CD8-positive, alpha-beta memory T cell (primary cell): ENCODE measurements around the gene HIBCH. TPM values are rescaled to one million over a fixed set of nuclear protein-coding genes. Genes with fewer than 3 reads are reported as not detected.

Experiments
- CTCF ChIA-PET: fragments of 350-600 bp; sonication (Branson Sonifier 250); formaldehyde crosslinking; loops from one replicate; lab custom pipeline; 2021; ENCODE audit warnings: antibody characterized with exemption; lab: Charles Lee
- POLR2A ChIA-PET: fragments of 350-600 bp; sonication (Branson Sonifier 250); formaldehyde crosslinking; loops from one replicate; lab custom pipeline; 2021; ENCODE audit warnings: antibody characterized with exemption; lab: Charles Lee
- DNase-seq, 5 donors: peaks; one replicate each; pipeline versions ENCODE4 v3.0.0 to v3.0.0-alpha.2; 2020 to 2022; ENCODE audit warnings: mixed read lengths in 1 of 5
- H3K27ac ChIP-seq: one replicate; pipeline ENCODE4 v1.7.0; 2013; ENCODE audit warnings: low read depth, mild to moderate bottlenecking, low read length, moderate library complexity
- H3K27me3 ChIP-seq: 2 replicates; pipeline ENCODE4 v1.7.0; 2013; ENCODE audit warnings: low read length, mild to moderate bottlenecking; ENCODE audit not compliant: insufficient read depth, poor library complexity, severe bottlenecking
- H3K36me3 ChIP-seq: 2 replicates; pipeline ENCODE4 v1.7.0; 2013; ENCODE audit warnings: mild to moderate bottlenecking, low read length, moderate library complexity; ENCODE audit not compliant: insufficient read depth
- H3K4me1 ChIP-seq: 2 replicates; pipeline ENCODE4 v1.7.0; 2013; ENCODE audit warnings: mild to moderate bottlenecking, low read length, moderate library complexity; ENCODE audit not compliant: insufficient read depth
- H3K4me3 ChIP-seq: 2 replicates; pipeline ENCODE4 v1.7.0; 2013; ENCODE audit warnings: mild to moderate bottlenecking, low read length
- H3K9me3 ChIP-seq: 2 replicates; pipeline ENCODE4 v1.7.0; 2013; ENCODE audit warnings: mild to moderate bottlenecking, low read length
- H3K27ac Mint-ChIP-seq, 8 donors: one replicate each; pipeline ENCODE4 v1.8.0; 2020 to 2021; ENCODE audit warnings: mixed read lengths in 8 of 8, mild to moderate bottlenecking in 6 of 8, inconsistent platforms in 3 of 8, moderate library complexity in 3 of 8
- H3K27me3 Mint-ChIP-seq, 2 donors: one replicate each; pipeline ENCODE4 v1.8.0; 2020 to 2021; ENCODE audit warnings: mixed read lengths in 2 of 2, mild to moderate bottlenecking in 1 of 2, moderate library complexity in 1 of 2
- H3K36me3 Mint-ChIP-seq, 3 donors: one replicate each; pipeline ENCODE4 v1.8.0; 2020 to 2021; ENCODE audit warnings: mixed read lengths in 3 of 3, inconsistent platforms in 1 of 3, mild to moderate bottlenecking in 1 of 3
- H3K4me1 Mint-ChIP-seq, 3 donors: one replicate each; pipeline ENCODE4 v1.8.0; 2020 to 2021; ENCODE audit warnings: mixed read lengths in 3 of 3, inconsistent platforms in 1 of 3, mild to moderate bottlenecking in 1 of 3
- H3K4me3 Mint-ChIP-seq, 7 donors: one replicate each; pipeline ENCODE4 v1.8.0; 2020 to 2021; ENCODE audit warnings: mixed read lengths in 7 of 7, mild to moderate bottlenecking in 6 of 7, moderate library complexity in 4 of 7, inconsistent platforms in 2 of 7
- H3K9me3 Mint-ChIP-seq, 5 donors: one replicate each; pipeline ENCODE4 v1.8.0; 2020 to 2022; ENCODE audit warnings: mixed read lengths in 5 of 5, mild to moderate bottlenecking in 3 of 5, moderate library complexity in 2 of 5, inconsistent platforms in 1 of 5
- polyA plus RNA-seq: library from polyadenylated mRNA; unstranded; fragments of 300-500 nt; fragmentation: Illumina TruSeq; gene quantifications from one replicate; pipeline ENCODE4 v1.2.3, GENCODE V29; 2021
- total RNA-seq, 2 experiments: library from RNA; stranded (reverse); gene quantifications; one replicate each; pipeline ENCODE4 v1.2.3, GENCODE V29; 2021

The HIBCH gene, protein sequence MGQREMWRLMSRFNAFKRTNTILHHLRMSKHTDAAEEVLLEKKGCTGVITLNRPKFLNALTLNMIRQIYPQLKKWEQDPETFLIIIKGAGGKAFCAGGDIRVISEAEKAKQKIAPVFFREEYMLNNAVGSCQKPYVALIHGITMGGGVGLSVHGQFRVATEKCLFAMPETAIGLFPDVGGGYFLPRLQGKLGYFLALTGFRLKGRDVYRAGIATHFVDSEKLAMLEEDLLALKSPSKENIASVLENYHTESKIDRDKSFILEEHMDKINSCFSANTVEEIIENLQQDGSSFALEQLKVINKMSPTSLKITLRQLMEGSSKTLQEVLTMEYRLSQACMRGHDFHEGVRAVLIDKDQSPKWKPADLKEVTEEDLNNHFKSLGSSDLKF
- total RNA-seq (10 to 100 TPM; 30.8 to 32.2 TPM), polyA plus RNA-seq (20.3 TPM)

- peaks cover 0 to 8% (median 4%) of the 10 kb centered on the region in 3 donors for H3K36me3 Mint-ChIP-seq
- H3K9me3 Mint-ChIP-seq = no peaks in the 10 kb centered on the region
- H3K4me3 Mint-ChIP-seq = peak within 1 kb of the TSS; percentile 96 to 100 (median 98)
- no peaks in the 10 kb centered on the region for H3K27me3 ChIP-seq
- ChIA-PET POLR2A (interaction anchor here (1.2 kb wide), 2 partner anchors 10 to 24 kb away, joined by 3 to 6 read pairs; no protein-coding TSS in a partner anchor), CTCF (interaction anchor here (0.8 to 2.3 kb wide), 10 partner anchors 10 to 47 kb away, joined by 3 to 8 read pairs (median 4); partner anchors contain the start of gene INPP1)
- peak within 1 kb of the TSS; percentile 76 for H3K4me3 ChIP-seq
- peak within 1 kb of the TSS; percentile 88 to 100 (median 98) for H3K27ac Mint-ChIP-seq
- no peaks in the 10 kb centered on the region for H3K9me3 ChIP-seq
- H3K27me3 Mint-ChIP-seq = no peaks in the 10 kb centered on the region
- peak; percentile 72 to 87 (median 81) for DNase-seq
- H3K4me1 Mint-ChIP-seq = peaks cover 44 to 61% (median 59%) of the 10 kb centered on the region in 3 donors
- H3K4me1 ChIP-seq = peaks cover 30% of the 10 kb centered on the region
- H3K27ac ChIP-seq = peak within 1 kb of the TSS; percentile 67
- no peaks in the 10 kb centered on the region for H3K36me3 ChIP-seq
Observed at GRCh38 chr2:190319555-190320498, at the start of gene HIBCH. TSS of gene HIBCH (minus strand) at chr2:190319826. CDS start at chr2:190319750, 76 bp downstream.

- ChIA-PET POLR2A (no interaction called here), CTCF (interaction anchor here (1.0 kb wide), 1 partner anchor 48 kb away, joined by 4 read pairs; the partner anchor contains the start of gene HIBCH)
- H3K9me3 Mint-ChIP-seq = no peaks in the 10 kb centered on the region
- H3K4me3 Mint-ChIP-seq = no peak overlapping the region
- H3K36me3 Mint-ChIP-seq = peaks cover 4 to 44% (median 14%) of the 10 kb centered on the region in 3 donors
- Histone ChIP-seq H3K36me3 (no peaks in the 10 kb centered on the region), H3K9me3 (no peaks in the 10 kb centered on the region), H3K4me3 (no peak overlapping the region), H3K27me3 (no peaks in the 10 kb centered on the region), H3K27ac (no peak overlapping the region), H3K4me1 (no peaks in the 10 kb centered on the region)
- H3K27me3 Mint-ChIP-seq = no peaks in the 10 kb centered on the region
- no peak overlapping the region for H3K27ac Mint-ChIP-seq
- no peak for DNase-seq
- peaks cover 7 to 18% (median 13%) of the 10 kb centered on the region in 3 donors for H3K4me1 Mint-ChIP-seq
Observed at GRCh38 chr2:190367091-190367490, 47.5 kb upstream of the HIBCH start.

DNA sequence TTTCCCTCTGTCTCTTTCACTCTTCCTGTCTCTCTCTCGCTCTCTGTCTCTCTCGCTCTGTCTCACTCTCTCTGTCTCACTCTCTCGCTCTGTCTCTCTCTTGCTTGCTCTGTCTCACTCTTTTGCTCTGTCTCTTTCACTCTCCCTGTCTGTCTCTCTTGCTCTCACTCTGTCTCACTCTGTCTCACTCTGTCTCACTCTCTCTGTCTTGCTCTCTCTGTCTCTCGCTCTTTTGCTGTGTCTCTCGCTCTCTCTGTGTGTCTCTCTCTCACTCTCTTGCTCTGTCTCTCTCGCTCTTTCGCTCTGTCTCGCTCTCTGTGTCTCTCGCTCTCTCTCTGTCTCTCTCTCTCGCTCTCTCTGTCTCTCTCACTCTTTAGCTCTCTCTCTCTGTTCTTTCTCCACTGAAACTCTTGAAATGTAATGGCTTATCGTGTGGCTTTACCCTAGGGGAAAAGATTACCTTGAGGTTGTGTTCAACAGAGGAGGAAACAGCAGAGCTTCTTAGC is 46.7 kb upstream of the HIBCH start:
- H3K27ac Mint-ChIP-seq = no peak overlapping the region
- H3K4me3 Mint-ChIP-seq = no peak overlapping the region
- no peaks in the 10 kb centered on the region for H3K36me3 ChIP-seq
- H3K27ac ChIP-seq = no peak overlapping the region
- no peaks in the 10 kb centered on the region for H3K27me3 ChIP-seq
- H3K27me3 Mint-ChIP-seq = no peaks in the 10 kb centered on the region
- ChIA-PET POLR2A (no interaction called here), CTCF (no interaction called here)
- no peaks in the 10 kb centered on the region for H3K9me3 ChIP-seq
- peaks cover 12 to 21% (median 19%) of the 10 kb centered on the region in 3 donors for H3K4me1 Mint-ChIP-seq
- peaks cover 5% of the 10 kb centered on the region for H3K4me1 ChIP-seq
- no peak for DNase-seq
- H3K36me3 Mint-ChIP-seq = peaks cover 4 to 45% (median 14%) of the 10 kb centered on the region in 3 donors
- no peaks in the 10 kb centered on the region for H3K9me3 Mint-ChIP-seq
- no peak overlapping the region for H3K4me3 ChIP-seq

DNA sequence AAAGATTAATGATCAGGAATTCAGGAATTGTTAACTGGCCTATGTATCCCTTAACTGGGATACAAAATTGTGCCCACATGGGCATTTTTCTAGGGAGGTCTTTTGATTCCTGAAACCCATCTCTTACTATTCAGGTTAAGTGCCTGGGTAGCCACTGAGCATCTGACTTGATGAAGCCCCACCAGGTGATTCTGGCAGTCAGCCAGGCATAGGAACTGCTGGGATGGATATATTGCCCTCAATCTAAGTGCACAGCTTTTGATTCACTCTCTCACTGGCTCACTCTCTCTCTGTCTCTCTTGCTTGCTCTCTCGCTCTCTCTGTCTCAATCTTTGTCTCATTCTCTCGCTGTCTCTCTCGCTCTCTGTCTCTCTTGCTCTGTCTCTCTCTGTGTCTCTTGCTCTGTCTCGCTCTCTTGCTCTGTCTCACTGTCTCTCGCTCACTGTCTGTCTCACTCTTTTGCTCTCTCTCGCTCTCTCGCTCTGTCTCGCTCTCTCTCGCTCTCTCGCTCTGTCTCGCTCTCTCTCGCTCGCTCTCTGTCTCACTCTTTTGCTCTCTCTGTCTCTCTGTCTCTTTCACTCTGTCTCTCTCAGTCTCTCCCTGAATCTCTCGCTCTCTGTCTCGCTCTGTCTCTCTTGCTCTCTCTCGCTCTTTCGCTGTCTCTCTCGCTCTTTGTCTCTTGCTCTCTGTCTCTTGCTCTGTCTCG is 46.0 kb upstream of the HIBCH start:
- Histone ChIP-seq H3K4me3 (no peak overlapping the region), H3K36me3 (no peaks in the 10 kb centered on the region), H3K27ac (no peak overlapping the region), H3K9me3 (no peaks in the 10 kb centered on the region), H3K4me1 (peaks cover 10% of the 10 kb centered on the region), H3K27me3 (no peaks in the 10 kb centered on the region)
- ChIA-PET CTCF (no interaction called here), POLR2A (interaction anchor here (0.6 kb wide), 1 partner anchor 283 kb away, joined by 3 read pairs; the partner anchor contains the start of gene NAB1)
- Mint-ChIP-seq H3K9me3 (no peaks in the 10 kb centered on the region), H3K27ac (no peak overlapping the region), H3K4me1 (peaks cover 17 to 27% (median 25%) of the 10 kb centered on the region in 3 donors), H3K36me3 (peaks cover under 1 to 38% (median 12%) of the 10 kb centered on the region in 3 donors), H3K4me3 (no peak overlapping the region), H3K27me3 (no peaks in the 10 kb centered on the region)
- DNase-seq = no peak

GRCh38 chr2:190362894-190363293 is 43.3 kb upstream of the HIBCH start:
- peaks cover 0 to 15% (median 8%) of the 10 kb centered on the region in 3 donors for H3K36me3 Mint-ChIP-seq

GRCh38 chr2:190361572-190361971 is 41.9 kb upstream of the HIBCH start:
- no peaks in the 10 kb centered on the region for H3K9me3 Mint-ChIP-seq
- H3K4me1 ChIP-seq = peaks cover 21% of the 10 kb centered on the region
- H3K4me3 Mint-ChIP-seq = no peak overlapping the region
- H3K27me3 ChIP-seq = no peaks in the 10 kb centered on the region
- no peak overlapping the region for H3K4me3 ChIP-seq
- no peaks in the 10 kb centered on the region for H3K27me3 Mint-ChIP-seq
- ChIA-PET POLR2A (no interaction called here), CTCF (interaction anchor here (0.9 to 1.4 kb wide), 2 partner anchors 8 to 15 kb away, joined by 3 read pairs; no protein-coding TSS in a partner anchor)
- no peaks in the 10 kb centered on the region for H3K36me3 ChIP-seq
- peaks cover 0 to 10% (median 3%) of the 10 kb centered on the region in 3 donors for H3K36me3 Mint-ChIP-seq
- no peak overlapping the region for H3K27ac Mint-ChIP-seq
- no peak overlapping the region for H3K27ac ChIP-seq
- H3K4me1 Mint-ChIP-seq = peaks cover 35 to 49% (median 47%) of the 10 kb centered on the region in 3 donors
- no peak for DNase-seq
- no peaks in the 10 kb centered on the region for H3K9me3 ChIP-seq

More at GRCh38 chr2:190362894-190363293, 43.3 kb upstream of the HIBCH start:
- Histone ChIP-seq H3K27ac (no peak overlapping the region), H3K36me3 (no peaks in the 10 kb centered on the region), H3K27me3 (no peaks in the 10 kb centered on the region), H3K4me3 (no peak overlapping the region), H3K9me3 (no peaks in the 10 kb centered on the region), H3K4me1 (peaks cover 21% of the 10 kb centered on the region)
- ChIA-PET POLR2A (no interaction called here), CTCF (interaction anchor here (1.4 kb wide), 1 partner anchor 10 kb away, joined by 3 read pairs; no protein-coding TSS in a partner anchor)
- Mint-ChIP-seq H3K4me1 (peaks cover 35 to 49% (median 47%) of the 10 kb centered on the region in 3 donors), H3K27me3 (no peaks in the 10 kb centered on the region), H3K4me3 (no peak overlapping the region), H3K27ac (peak overlapping the region in 1 of 8 donors; percentile 7), H3K9me3 (no peaks in the 10 kb centered on the region)
- DNase-seq = no peak

GRCh38 chr2:190360965-190361364 is 41.3 kb upstream of the HIBCH start:
- Histone ChIP-seq H3K4me1 (peaks cover 21% of the 10 kb centered on the region), H3K27ac (no peak overlapping the region), H3K4me3 (no peak overlapping the region), H3K9me3 (no peaks in the 10 kb centered on the region), H3K36me3 (no peaks in the 10 kb centered on the region), H3K27me3 (no peaks in the 10 kb centered on the region)
- Mint-ChIP-seq H3K27ac (no peak overlapping the region), H3K4me1 (peaks cover 35 to 49% (median 47%) of the 10 kb centered on the region in 3 donors), H3K36me3 (peaks cover 0 to 10% (median 3%) of the 10 kb centered on the region in 3 donors), H3K27me3 (no peaks in the 10 kb centered on the region), H3K9me3 (no peaks in the 10 kb centered on the region), H3K4me3 (peak overlapping the region in 5 of 7 donors; percentile 90 to 99 (median 94))
- no peak for DNase-seq
- CTCF ChIA-PET = interaction anchor here (0.5 to 1.5 kb wide), 4 partner anchors 14 to 597 kb away, joined by 3 read pairs; no protein-coding TSS in a partner anchor
- POLR2A ChIA-PET = interaction anchor here (1.2 kb wide), 1 partner anchor 46 kb away, joined by 6 read pairs; no protein-coding TSS in a partner anchor
